ENCODE data around the gene VSIG4.
"Not testable (repeated sequence)": the region's sequence is repeated elsewhere in the genome, so short reads cannot be mapped to it uniquely, and the experiment has no call there.

The VSIG4 gene, protein sequence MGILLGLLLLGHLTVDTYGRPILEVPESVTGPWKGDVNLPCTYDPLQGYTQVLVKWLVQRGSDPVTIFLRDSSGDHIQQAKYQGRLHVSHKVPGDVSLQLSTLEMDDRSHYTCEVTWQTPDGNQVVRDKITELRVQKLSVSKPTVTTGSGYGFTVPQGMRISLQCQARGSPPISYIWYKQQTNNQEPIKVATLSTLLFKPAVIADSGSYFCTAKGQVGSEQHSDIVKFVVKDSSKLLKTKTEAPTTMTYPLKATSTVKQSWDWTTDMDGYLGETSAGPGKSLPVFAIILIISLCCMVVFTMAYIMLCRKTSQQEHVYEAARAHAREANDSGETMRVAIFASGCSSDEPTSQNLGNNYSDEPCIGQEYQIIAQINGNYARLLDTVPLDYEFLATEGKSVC

GRCh38 chrX:66039944-66040343 is at the start of gene VSIG4:
VSIG4 (minus strand) TSS chrX:66040080; CDS start chrX:66039998, 82 bp downstream.
- Mint-ChIP-seq H3K36me3 (ENCODE audit: low read depth) (no peaks in the 10 kb centered on the region), H3K27ac (no peak within 1 kb of the TSS), H3K27me3 (ENCODE audit: low read depth, poor library complexity) (no peaks in the 10 kb centered on the region), H3K9me3 (peaks cover 23% of the 10 kb centered on the region), H3K4me3 (no peak within 1 kb of the TSS), H3K4me1 (no peaks in the 10 kb centered on the region)
- no peak for TF ChIP-seq CTCF (IDR thresholded peaks at IDR 0.05)
- DNase-seq = no peak

GRCh38 chrX:66076801-66077200 is 36.9 kb upstream of the VSIG4 start:
- no peak overlapping the region for H3K27ac Mint-ChIP-seq
- H3K9me3 Mint-ChIP-seq = peaks cover 54% of the 10 kb centered on the region
- no peaks in the 10 kb centered on the region for H3K4me1 Mint-ChIP-seq
- H3K4me3 Mint-ChIP-seq = no peak overlapping the region
- H3K36me3 Mint-ChIP-seq (ENCODE audit: low read depth) = peaks cover 9% of the 10 kb centered on the region
- no peak for DNase-seq
- TF ChIP-seq CTCF (IDR thresholded peaks at IDR 0.05) = no peak
- H3K27me3 Mint-ChIP-seq (ENCODE audit: low read depth, poor library complexity) = peaks cover 11% of the 10 kb centered on the region

- DNase-seq = no peak
- no peaks in the 10 kb centered on the region for H3K4me1 Mint-ChIP-seq
- no peak for TF ChIP-seq CTCF (IDR thresholded peaks at IDR 0.05)
- peaks cover 11% of the 10 kb centered on the region for H3K27me3 Mint-ChIP-seq (ENCODE audit: low read depth, poor library complexity)
- peaks cover 9% of the 10 kb centered on the region for H3K36me3 Mint-ChIP-seq (ENCODE audit: low read depth)
- H3K9me3 Mint-ChIP-seq = peaks cover 53% of the 10 kb centered on the region
- H3K4me3 Mint-ChIP-seq = no peak overlapping the region
- H3K27ac Mint-ChIP-seq = no peak overlapping the region
Observed at GRCh38 chrX:66074920-66075879, 35.3 kb upstream of the VSIG4 start.

GRCh38 chrX:66071126-66071525 is 31.2 kb upstream of the VSIG4 start:
- peaks cover 9% of the 10 kb centered on the region for H3K36me3 Mint-ChIP-seq (ENCODE audit: low read depth)
- H3K4me3 Mint-ChIP-seq = no peak overlapping the region
- TF ChIP-seq CTCF (IDR thresholded peaks at IDR 0.05) = no peak
- DNase-seq = no peak
- no peak overlapping the region for H3K27ac Mint-ChIP-seq
- H3K9me3 Mint-ChIP-seq = peaks cover 28% of the 10 kb centered on the region
- no peaks in the 10 kb centered on the region for H3K4me1 Mint-ChIP-seq
- peaks cover 11% of the 10 kb centered on the region for H3K27me3 Mint-ChIP-seq (ENCODE audit: low read depth, poor library complexity)

DNA sequence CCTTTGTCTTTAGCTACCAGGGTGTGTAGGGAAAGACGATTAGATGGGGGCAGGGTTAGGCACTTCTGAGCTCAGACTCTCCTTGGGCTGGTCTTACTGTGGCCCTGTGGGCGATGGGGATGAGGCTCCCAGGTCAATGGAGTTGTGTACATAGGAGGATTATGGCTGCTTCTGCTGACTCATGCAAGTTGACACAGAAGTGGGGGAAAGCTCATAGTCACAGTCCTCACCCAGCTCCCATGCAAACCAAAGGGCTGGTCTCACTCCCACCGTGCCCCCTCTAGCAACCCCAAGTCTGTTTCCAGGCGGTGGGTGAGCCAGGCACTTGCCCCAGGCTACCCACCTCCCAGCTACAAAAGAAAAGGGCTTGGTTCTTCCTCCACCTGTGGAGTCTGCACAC is 24.4 kb upstream of the VSIG4 start:
- Mint-ChIP-seq H3K27me3 (ENCODE audit: low read depth, poor library complexity) (peaks cover 10% of the 10 kb centered on the region), H3K27ac (no peak overlapping the region), H3K36me3 (ENCODE audit: low read depth) (no peaks in the 10 kb centered on the region), H3K9me3 (peaks cover 28% of the 10 kb centered on the region), H3K4me3 (no peak overlapping the region), H3K4me1 (no peaks in the 10 kb centered on the region)
- no peak for DNase-seq
- TF ChIP-seq CTCF (IDR thresholded peaks at IDR 0.05) = no peak

DNA sequence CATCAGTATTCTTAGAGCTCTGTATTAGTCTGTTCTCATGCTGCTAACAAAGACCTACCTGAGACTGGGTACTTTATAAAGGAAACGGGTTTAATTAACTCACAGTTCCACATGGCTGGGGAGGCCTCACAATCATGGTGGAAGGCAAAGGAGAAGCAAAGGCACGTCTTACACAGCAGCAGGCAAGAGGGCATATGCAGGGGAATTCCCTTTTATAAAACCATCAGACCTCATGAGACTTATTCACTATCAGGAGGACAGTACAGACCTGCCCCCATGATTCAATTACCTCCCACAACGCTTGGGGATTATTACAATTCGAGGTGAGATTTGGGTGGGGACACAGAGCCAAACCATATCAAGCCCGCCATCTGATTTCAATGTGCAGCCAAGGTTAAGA is 17.1 kb upstream of the VSIG4 start:
- not testable (repeated sequence) for H3K27me3 Mint-ChIP-seq (ENCODE audit: low read depth, poor library complexity); H3K4me1 Mint-ChIP-seq; H3K36me3 Mint-ChIP-seq (ENCODE audit: low read depth); H3K4me3 Mint-ChIP-seq; H3K27ac Mint-ChIP-seq; DNase-seq
- peaks cover 34% of the 10 kb centered on the region for H3K9me3 Mint-ChIP-seq

Measured in nephron progenitor cell (in vitro differentiated cells).